GM19238 (cell line): Measurements from ENCODE around the gene TTC6.

ENCODE experiments used
- DNase-seq: peaks from one replicate; pipeline ENCODE4 v3.0.0; 2011; ENCODE audit warnings: low spot score; ENCODE audit not compliant: insufficient read length

The TTC6 gene

GRCh38 chr14:37595809-37596621 lies 586 bp downstream of the TTC6 start:
- no peak for DNase-seq

- no peak for DNase-seq
Observed at GRCh38 chr14:37596790-37597472, 1.5 kb downstream of the TTC6 start.

- no peak for DNase-seq
Observed at GRCh38 chr14:37597538-37597913, 2.1 kb downstream of the TTC6 start.

GRCh38 chr14:37597914-37598746 lies 2.7 kb downstream of the TTC6 start:
- DNase-seq = no peak

- DNase-seq = no peak
Observed at GRCh38 chr14:37598747-37599506, 3.5 kb downstream of the TTC6 start.

GRCh38 chr14:37599507-37600368 lies 4.3 kb downstream of the TTC6 start:
- no peak for DNase-seq

- no peak for DNase-seq
Observed at GRCh38 chr14:37600880-37601741, 5.7 kb downstream of the TTC6 start.

- DNase-seq = no peak
Observed at GRCh38 chr14:37601865-37602264, 6.4 kb downstream of the TTC6 start.

- no peak for DNase-seq
Observed at GRCh38 chr14:37602605-37603453, 7.4 kb downstream of the TTC6 start.

GRCh38 chr14:37603688-37604251 lies 8.3 kb downstream of the TTC6 start:
- no peak for DNase-seq

- DNase-seq = no peak
Observed at GRCh38 chr14:37606678-37607077, 11.2 kb downstream of the TTC6 start.

GRCh38 chr14:37608649-37609048 lies 13.2 kb downstream of the TTC6 start:
- DNase-seq = no peak

GRCh38 chr14:37610945-37611523 lies 15.6 kb downstream of the TTC6 start:
- DNase-seq = no peak

- no peak for DNase-seq
Observed at GRCh38 chr14:37615582-37616289, 20.3 kb downstream of the TTC6 start.

- no peak for DNase-seq
Observed at GRCh38 chr14:37616853-37617252, 21.4 kb downstream of the TTC6 start.

- no peak for DNase-seq
Observed at GRCh38 chr14:37617864-37618365, 22.5 kb downstream of the TTC6 start.

- no peak for DNase-seq
Observed at GRCh38 chr14:37618498-37619028, 23.1 kb downstream of the TTC6 start.
